AG09309 (cell line): ENCODE results near the gene CABP1.

Source experiments
- DNase-seq: peaks from one replicate; pipeline ENCODE4 v3.0.0-alpha.2; 2010; ENCODE audit warnings: low read depth
- H3K4me3 ChIP-seq: 2 replicates; pipeline ENCODE4 v1.5.1; 2011; ENCODE audit warnings: mild to moderate bottlenecking, low read depth, low read length, moderate library complexity; ENCODE audit not compliant: control insufficient read depth
- CTCF ChIP-seq: IDR thresholded peaks from 2 replicates; pipeline ENCODE4 v1.5.1; 2011; ENCODE audit warnings: mild to moderate bottlenecking, low read depth, low read length, inconsistent platforms; ENCODE audit not compliant: insufficient read depth, control insufficient read depth; ENCODE audit errors: missing control alignments

Gene CABP1

DNA sequence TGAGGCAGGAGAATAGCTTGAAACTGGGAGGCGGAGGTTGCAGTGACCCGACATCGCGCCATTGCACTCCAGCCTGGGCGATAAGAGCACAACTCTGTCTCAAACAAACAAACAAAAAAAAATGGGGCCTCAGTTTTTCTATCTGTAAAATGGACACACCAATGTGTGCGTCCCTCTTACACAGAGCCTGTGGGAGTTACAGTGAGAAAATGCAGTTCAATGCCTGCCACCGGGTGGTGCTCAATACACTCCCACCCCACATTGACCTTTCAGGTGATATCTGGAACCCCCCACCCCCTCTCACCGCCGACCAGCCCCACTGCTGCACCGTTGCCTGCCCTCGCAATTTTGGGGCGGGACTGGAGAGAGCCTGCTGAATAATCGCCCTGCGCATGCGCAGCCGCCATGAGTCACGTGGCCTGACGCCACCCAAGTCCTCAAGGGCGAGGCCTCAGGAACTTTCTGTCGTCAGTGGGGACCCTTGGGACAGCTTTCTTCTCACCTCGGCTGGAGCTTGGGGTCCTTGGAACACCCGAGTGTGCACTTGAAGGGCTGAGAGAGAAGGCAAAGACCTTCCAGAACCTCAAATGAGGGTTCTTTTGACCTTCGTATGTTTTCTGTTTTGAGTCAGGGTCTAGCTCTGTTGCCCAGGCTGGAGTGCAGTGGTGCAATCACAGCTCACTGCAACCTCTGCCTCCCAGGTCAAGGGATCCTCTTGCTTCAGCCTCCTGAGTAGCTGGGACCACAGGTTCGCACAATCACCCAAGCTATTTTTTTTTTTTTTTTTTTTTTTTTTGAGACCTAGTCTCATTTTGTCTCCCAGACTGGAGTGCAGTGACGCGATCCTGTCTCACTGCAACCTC is 14.6 kb upstream of the CABP1 start:
- TF ChIP-seq CTCF = no peak
- DNase-seq = no peak
- no peak overlapping the region for H3K4me3 ChIP-seq

GRCh38 chr12:120628919-120629318 is 11.5 kb upstream of the CABP1 start:
- H3K4me3 ChIP-seq = no peak overlapping the region
- TF ChIP-seq CTCF = peak; percentile 24
- no peak for DNase-seq

- DNase-seq = no peak
- no peak overlapping the region for H3K4me3 ChIP-seq
- no peak for TF ChIP-seq CTCF
Measured at GRCh38 chr12:120630104-120630892, 10.1 kb upstream of the CABP1 start.

DNA sequence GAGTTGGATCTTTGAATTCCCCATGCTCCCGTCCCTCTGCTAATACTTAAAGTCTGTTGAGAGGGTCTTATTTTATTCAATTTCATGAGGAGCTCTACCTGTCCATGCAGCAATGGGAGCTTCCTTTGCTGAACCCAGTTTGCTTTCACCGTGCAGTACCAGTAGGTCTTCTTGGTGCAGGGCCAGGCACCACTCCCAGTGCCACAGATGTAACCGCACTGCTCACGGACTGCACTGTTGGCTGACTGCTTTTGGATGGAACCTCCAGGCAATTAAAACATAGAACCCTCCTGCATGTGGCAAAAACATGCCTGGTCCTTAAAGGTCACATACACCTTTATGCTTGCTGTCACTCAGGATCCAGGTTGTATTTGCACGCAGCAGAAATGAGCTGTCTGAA is 9.3 kb upstream of the CABP1 start:
- no peak for DNase-seq
- no peak overlapping the region for H3K4me3 ChIP-seq
- no peak for TF ChIP-seq CTCF

- DNase-seq = no peak
- no peak overlapping the region for H3K4me3 ChIP-seq
- no peak for TF ChIP-seq CTCF
Measured at GRCh38 chr12:120640861-120641833, 721 bp downstream of the CABP1 start.

DNA sequence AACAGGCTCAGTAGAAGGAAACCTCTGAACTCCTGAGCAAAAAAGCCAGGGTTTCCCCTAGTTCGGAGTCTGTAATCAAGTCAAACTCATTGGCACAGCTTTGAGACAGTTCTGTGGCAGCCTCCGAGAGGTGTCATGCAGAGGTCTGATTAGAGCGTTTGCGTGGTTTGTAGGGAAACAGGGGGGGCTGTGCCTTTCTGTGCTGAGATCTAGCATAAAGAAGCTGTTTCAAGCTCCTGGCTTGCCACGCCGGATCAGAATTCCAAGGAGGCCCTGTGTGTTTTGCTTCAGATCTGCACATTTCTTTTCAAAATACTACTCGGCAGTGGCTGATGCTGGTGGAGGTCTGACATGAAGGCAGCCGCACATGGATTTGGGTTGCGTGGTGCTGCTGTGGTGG is 1.7 kb downstream of the CABP1 start:
- no peak overlapping the region for H3K4me3 ChIP-seq
- no peak for DNase-seq
- no peak for TF ChIP-seq CTCF
